Islet precursor cell (in vitro differentiated cells): ENCODE data around the gene SYNPR.

ENCODE experiments used
- DNase-seq: peaks from one replicate; pipeline ENCODE4 v3.0.0-alpha.2; 2018

Gene SYNPR

DNA sequence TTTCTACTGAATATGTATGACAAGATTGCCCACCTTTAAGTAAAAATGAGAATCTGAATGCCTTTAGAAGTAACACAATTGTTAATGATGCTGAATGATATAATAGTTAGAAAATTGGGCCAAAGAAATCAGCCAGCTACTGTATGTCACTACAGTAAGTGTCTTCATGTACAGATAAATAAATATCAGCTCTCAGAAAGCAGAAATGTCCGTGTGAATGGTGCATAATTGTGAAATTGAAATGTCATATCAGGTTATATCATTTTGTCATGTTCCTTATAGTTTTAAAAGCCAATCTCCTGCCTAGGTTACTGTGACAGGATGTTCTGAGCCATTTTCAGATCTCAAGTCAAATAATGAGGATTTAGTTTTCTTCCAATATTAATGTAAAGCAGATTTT is 283.8 kb downstream of the SYNPR start:
- DNase-seq: no peak

DNA sequence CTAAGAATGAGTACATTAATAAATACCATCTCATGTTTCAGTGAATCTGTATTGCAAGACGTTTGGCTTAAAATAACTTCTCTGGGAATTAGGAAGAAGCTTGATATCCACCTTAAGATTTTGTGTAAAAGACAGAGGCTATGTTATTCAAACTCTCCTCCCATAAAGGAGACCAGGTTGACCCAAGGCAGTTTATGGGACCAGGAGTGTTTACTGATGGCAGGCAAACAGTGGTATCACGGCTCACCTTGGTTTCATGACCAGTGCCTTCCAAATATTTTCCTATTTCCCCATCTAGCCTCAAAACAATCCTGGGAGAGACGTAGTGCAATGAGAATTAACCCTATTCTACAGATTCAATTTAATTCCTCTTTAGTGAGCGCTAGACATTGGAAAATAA is 284.2 kb downstream of the SYNPR start:
- DNase-seq: no peak

DNA sequence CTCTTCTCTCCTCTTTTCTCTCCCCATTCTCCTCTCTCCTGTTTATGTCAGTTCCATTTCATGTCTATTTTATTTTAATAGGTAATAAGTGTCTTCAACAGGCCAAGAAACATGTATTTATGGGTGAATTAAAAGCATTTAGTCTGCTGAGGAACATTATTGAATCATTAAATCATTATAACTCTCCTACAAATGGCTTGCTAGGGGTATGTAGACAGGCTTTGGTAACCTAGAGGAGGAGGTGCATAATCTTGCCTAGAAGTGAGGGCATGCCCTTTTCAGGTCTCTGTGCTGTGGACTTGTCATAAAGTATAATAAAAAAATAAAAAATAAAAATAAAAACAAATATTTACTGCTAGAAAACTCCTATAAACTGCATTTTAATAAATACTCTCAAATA is 285.5 kb downstream of the SYNPR start:
- no peak for DNase-seq

DNA sequence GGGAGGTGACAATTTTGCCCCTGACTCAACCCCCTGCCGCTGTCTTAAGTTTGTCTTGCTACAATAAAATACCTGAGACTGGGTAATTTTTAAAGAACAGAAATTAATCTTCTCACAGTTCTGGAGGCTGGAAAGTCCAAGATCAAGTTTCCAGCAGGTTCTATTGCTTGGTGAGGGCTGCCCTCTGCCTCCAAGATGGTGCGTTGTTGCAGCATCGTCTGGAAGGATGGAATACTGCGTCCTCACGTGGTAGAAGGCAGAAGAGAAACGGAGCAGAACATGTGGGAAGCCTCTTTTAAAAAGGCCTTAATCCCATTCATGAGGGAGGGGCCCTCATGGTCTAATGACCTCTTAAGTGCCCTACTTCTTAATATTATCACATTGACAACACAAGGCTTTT is 287.1 kb downstream of the SYNPR start:
- DNase-seq: no peak

DNA sequence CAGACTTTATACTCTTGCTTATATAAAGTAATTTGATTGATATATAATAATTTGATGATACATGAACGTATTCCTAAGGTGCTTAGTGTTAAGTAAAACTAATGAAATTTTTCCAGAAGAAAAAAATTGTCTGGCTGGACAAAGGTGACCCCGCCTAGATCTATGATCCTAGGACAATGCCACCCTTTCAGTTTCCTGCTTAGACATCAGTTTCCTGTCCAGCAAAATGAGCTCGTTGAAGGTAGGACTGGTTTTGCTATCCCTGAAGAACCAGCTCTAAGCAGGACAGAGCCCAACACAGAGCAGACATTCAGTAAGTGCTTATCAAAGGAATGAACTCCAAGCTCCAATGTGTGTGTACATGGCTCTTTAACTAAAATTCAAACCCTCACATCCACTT is 293.6 kb downstream of the SYNPR start:
- DNase-seq: no peak

DNA sequence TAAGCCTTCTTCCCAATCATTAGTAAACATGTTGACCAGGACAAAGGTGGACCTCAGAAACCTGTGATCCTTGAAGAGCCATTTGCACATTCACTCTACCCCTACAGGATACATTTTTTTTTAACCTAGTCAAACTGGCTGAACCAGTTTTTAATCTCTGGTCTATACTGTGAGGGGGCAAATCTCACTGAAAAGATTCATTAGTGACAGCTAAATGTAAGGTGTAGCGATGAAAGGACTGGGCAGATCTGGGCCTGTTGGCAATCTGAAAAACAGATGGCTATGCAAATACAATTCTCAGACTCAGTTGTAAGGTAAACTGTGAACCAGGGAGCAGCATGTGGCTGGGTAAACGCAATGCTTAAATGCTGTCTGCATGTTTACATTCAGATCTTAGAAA is 298.7 kb downstream of the SYNPR start:
- DNase-seq: peak; percentile 54

DNA sequence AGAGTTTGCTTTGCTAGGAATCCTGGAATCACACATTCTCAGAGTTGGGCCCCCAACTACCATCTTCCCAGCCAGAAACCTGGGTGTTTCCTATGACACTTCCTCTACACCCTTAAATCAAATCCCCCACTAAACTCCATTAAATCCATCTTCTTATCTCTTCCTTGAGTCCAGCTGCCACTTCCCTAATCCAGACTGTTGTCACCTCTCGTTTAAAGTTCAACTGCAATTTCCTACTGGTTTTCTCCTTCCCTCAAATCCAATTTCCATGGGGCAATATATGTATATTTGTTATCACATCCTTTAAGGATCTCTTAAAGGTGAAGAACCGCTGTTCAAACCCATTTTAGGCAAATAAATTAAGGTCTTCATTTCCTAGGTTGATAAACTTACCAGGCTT is 300.8 kb downstream of the SYNPR start:
- no peak for DNase-seq

DNA sequence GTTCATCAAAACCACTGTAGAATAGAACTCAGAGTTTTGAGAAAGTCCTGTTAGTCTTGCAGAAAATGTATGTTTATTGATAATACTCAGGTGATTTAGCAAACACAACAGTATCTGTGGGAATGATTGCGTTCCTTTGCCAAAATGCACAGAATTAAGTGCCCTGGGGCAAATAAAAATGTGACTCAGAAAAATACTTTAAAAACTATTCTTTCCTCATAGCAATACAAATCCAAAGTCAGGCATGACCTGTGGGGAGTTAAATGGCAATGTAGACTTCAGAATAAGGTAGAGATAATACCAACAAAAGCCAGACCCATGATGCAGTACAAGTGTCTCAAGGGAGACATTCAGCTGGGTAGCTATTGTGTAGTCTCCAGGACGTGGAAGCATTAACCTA is 302.0 kb downstream of the SYNPR start:
- no peak for DNase-seq

DNA sequence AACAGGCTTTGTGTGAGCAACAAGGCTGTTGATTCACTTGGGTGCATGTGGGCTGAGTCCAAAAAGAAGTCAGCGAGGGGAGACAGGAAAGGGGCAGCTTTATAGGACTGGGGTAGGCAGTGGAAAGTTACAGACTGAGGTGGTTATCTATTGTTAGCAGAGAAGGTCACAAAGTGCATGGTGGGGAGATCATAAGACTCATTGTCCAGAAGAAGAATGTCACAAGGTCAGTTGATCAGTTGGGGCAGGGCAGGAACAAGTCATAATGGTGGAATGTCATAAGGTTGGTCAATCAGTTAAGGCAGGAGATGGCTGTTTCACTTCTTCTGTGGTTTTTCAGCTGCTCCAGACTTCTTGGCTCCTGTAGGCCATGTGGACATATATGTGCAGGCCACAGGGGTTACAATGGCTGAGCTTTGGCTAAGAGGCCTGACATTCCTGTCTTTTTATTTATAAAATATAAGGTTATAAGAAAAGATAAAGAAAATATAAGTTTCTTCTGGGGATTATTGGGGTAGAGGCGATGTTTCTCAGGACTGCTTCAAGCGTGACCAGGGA is 304.9 kb downstream of the SYNPR start:
- DNase-seq: peak; percentile 56

DNA sequence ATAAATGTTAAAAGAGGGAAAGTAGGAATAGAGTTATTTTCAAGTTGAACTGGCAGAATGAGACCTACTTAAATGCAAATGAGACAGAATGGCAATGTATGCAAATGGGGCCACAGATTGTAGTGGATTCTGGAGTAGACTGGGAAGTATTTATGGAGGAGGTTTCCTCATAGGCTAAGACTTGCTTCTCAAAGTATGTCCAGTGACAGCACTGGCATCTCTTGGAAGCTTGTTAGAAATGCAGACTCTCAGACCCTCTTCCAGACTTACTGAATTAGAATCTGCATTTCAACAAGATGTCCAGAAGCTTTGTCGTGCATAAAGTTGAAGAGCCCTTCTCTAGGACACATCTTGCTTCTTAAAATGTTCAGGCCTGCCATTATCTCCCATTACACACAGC is 306.6 kb downstream of the SYNPR start:
- DNase-seq: no peak

DNA sequence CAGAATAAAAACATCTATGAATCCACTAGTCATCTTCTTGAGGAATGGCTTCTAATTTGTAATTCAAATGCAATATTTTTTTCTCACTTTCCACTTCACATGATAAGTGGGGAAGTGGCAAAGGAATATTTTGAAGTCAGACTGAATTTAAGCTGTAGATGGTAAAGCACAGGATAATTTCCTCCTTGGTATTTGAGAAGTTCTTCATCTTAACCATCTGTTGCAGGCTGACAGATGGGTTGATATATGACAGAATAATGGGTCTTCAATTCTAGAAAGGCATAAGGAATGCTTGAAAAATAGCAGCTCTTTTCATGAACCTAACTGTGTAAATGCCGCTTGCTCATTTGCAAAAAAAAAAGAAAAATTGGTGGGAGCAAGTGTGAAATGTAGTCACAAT is 307.8 kb downstream of the SYNPR start:
- DNase-seq: no peak

DNA sequence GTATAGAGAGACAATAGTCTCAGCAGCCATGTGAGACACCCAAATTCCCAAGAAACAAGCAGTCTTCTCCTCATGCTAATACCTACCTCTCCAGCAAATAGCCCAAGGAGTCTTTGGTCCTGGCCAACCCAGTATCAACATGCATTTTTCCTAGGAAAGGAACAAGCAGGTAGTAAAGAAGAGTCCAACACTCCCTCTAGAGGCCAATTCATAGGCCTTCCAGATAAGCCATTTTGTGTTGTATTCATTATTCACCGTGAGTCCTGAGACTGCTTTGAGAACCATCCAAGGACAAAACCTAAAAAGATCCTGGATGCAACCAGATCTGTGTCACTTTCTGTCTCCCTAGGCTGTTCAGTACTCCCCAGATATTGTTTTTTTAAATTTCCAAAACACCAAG is 310.8 kb downstream of the SYNPR start:
- no peak for DNase-seq

DNA sequence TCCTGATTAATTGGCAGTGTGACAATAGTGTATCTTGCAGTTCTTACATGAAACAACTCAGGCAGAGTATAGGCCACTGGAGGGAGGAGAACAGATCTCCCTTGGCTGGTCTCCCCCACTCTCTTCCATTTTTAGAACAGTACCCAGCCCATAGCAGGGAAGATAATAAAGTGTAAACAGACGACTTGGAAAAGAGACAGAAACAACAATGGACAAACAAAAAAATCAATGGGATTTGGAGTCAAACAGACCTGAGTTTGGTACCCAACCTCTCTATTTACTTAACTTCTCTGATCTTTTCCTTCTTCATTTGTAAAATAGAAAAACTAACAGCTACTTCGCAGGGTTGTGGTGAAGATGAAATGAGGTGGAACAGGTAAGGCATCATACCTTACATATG is 315.7 kb downstream of the SYNPR start:
- DNase-seq: no peak

DNA sequence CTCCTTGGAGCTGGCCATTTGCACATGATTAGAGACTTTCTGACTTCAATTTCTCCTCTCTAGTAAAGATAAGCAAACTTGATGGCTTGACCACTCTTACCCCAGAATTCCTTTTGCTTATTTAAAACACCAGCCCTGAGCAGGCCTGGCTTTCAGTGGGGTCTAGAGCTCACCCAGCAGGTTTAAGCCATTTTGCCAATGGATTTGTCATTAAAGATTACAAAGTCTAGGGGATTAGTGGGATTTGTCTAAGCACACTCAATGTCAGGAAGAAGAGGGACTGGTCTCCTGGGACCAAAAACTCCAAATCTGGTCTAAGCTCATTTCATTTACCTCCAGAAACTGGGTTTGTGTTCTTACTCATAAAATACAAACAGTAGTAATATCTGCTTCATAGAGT is 317.1 kb downstream of the SYNPR start:
- DNase-seq: no peak

DNA sequence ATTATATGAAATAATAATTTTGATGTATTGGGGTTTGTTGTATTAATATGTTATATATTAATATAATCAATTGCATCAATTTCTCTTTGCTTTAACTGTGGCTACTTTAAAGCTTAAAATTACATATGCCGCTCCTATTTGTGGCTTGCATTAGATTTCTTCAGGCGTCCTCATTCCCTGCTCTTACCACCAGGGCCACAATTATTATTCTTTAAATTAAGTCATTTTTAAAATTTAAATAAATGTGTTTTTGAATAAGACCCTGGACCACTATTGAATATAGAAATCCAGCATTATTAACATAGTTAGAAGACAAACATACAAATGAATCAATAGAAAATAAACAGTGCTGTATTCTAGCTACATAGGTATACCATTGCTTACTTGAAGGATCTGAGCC is 318.9 kb downstream of the SYNPR start:
- no peak for DNase-seq

DNA sequence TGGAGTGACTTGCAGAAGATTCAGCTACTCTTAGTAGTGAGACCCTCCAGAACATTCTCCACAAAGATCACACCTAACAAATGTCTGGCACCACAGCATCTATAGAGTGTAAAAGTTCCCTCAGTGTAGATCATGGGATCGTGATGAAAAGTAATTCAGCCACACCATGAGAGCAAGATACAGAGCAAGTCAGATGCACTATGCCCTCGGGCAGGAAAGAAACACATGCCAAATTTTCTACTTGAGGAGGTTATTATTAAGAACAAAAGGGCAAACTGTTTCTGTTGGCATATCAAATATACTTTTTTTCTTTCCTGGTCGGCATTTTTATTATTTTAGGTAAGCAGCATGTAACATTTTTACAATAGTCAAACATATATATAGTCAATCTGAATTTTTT is 329.6 kb downstream of the SYNPR start:
- DNase-seq: no peak

DNA sequence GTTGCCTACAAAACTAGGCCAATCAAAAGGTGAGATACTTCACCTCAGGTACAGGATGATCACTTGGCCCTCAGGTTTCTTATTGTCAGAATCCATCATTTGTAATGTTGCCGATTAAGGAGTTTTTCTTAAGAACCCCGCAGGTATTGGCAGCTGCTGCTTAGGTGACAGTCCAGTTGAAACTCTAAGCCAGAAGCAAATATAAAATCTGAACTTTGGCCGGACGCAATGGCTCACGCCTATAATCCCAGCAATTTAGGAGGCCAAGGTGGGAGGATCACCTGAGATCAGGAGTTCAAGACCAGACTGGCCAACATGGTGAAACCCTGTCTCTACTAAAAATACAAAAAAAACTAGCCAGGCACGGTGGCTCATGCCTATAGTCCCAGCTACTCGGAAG is 331.3 kb downstream of the SYNPR start:
- no peak for DNase-seq

DNA sequence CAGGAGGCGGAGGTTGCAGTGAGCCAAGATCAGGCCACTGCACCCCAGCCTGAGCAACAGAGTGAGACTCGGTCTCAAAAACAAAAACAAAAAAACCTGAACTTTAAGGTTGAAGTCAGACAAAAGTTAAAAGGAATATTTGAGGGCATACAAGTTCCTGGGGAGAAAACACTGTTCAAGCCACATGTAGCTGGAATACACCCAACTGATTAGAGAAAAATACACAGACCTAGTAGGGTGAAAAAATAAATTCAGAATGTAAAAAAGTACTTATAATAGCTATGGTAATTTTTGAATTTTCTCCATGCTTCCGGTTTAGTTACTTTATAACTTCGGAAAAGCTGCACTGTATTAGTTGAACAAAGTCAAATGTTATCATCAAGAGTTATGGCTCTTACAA is 331.7 kb downstream of the SYNPR start:
- no peak for DNase-seq

DNA sequence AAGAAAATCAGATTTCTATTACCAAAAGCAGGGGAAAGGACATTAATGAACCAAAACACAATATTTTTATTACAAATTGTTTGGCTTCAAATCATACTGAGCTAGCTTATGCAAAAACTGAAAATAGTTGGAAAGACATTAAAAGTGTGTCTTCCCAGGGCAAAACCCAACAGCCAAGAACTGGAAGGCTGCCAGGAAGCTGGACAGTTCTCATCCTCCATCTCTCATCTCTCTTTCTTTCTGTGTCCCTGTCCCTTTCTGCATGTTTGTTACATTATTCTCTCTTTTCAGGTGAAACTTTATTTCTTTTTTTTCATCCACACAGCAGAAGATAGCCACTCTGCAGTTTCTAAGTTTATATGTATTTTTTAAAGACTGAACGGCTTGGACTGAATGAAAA is 333.3 kb downstream of the SYNPR start:
- no peak for DNase-seq

DNA sequence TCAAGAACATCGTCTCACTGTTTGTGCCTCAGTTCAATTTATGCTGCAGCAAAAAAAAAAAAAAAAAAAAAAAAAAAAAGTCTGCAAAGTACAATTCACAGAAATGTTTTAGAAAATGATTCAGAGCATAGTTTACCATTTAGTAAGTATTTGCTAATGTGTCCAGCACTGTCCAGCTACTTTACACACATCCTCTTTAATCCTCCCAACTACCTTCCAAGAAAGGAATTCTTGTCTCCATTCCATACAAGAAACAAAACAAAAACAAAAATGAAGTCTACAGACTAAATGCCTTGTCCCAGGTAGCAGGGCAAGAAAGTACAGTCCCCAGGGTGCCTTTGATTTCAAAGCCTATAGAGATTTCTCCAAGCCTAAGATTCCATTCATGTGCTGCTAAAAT is 335.5 kb downstream of the SYNPR start:
- no peak for DNase-seq

DNA sequence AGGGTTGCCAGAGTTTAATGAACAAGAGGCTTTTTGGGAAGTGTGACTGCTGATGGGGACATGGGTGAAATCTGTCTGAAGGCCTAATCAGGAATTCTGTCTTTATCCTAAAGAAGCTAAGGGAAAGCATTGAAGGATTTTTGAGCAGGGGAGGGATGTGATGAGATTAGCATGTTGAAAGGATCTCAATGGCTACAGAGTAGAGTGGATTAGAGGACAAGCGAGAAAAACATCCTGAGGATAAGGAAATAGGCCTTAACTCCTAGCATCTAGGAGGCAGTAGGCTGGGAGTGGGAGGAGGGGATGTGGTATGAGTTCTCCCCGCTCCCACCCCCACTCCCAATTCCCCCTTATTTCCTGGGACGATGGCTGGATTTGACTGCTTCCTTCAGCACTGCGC is 339.3 kb downstream of the SYNPR start:
- no peak for DNase-seq

DNA sequence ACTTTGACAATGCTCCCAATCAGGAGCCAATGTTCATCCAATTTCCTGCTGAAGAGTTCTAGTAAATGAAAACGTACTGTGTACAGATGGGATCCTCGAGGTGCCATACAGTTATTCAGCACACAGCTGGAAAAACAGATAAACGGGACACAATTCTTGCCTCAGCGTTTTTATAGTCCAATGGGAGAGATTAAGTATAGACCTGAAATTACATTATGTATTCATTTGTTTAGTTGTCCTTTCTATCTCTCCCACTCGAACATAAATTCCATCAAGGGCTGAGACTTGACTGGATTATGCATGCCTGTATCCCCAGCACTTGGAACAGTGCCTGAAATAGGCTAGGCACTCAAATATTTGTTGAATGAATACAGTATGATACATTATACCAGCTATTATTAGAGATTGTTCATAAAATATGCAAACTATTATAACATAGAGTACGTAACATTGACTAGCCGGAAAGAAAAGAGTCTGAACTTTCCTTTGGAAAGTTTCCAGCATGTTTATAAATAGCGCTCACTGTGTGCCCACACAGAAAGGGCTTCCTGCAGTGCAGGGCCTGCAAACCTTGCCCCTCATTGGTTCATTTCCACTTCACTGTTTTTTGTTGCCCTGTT is 346.9 kb downstream of the SYNPR start:
- DNase-seq: no peak

DNA sequence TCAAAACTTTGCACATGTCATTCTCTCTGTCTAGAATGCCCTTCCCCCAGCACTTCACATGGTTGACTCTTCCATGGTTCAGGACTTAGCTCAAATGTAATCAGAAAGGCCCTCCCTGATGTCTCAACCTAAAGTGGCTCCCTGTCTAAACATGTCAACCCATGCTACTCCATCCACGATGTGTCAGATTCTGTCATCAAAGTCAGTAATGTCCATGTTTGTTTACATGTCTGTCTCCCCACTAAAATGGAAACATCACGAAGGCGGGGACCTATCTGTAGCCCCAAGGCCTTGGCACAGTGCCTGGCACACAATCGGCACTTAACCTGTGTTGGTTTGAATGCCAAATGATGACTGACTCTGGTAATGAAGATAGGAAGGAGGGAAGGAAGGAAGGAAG is 353.6 kb downstream of the SYNPR start:
- no peak for DNase-seq

DNA sequence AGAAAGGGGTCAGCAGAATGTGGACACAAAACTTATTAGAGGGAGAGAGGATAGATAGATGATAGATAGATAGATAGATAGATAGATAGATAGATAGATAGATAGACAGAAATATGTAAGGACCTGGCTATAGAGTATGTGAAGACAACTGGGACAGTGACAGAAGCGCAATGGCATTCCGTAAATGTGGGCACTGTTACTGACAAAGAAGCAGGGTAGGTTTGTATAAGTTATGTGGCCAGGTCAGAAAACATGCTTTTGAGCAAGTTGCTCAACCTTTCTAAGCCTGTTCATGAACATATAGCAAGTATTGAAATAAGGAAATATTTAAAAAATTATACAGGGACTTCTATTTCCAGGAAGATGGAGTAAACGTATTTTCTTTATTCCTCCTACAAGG is 357.1 kb downstream of the SYNPR start:
- no peak for DNase-seq

DNA sequence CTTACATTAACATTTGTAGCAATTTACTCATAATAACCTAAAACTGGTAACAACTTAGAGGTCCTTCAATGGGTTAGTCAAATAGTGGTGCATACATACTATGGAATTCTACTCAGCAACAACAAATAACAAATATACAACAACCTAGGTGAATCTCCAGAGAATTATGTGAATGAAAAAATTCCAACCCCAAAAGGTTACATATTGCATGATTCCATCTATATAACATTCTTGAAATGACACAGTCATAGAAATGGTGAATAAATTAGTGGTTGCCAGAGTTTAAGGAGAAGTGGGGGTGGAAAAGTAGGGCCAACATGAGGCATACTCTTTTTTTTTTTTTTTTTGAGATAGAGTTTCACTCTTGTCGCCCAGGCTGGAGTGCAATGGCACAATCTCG is 361.7 kb downstream of the SYNPR start:
- no peak for DNase-seq

DNA sequence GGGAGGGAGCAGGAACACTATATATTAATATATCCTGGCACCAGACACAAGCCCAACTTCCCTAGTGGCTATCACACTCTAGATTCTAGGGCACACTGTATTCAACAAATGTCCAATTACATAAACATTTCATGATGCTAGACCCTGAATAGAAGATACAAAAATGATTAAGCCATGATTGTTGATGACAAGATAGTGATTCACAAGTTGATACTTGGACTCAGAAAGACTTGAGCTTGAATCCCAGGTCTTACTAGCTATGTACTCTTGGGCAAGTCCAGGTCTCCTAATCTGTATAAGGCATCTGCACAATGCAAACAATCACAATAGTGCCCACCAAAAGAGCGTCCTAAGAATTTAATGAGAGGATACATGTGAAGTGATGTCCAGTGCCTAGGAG is 364.4 kb downstream of the SYNPR start:
- no peak for DNase-seq
